ENCODE measurements around the gene FOXP1. TPM values are rescaled to one million over a fixed set of nuclear protein-coding genes. Genes with fewer than 3 reads are reported as not detected.

The FOXP1 gene
- total RNA-seq, 4 donors from 2014 or later = 181 to 225 (median 205) TPM

GRCh38 chr3:71494212-71494611 is 89.3 kb downstream of the FOXP1 start:
- H3K4me3 ChIP-seq = no peak overlapping the region
- TF ChIP-seq POLR2A (IDR thresholded peaks at IDR 0.05; ENCODE audit: low read depth) (no peak), POLR2AphosphoS5 (IDR thresholded peaks at IDR 0.05) (no peak), CTCF (IDR thresholded peaks at IDR 0.05) (no peak), EP300 (IDR thresholded peaks at IDR 0.05) (no peak)
- intact Hi-C loops (cut with DNase I) = no loop called here
- no peaks in the 10 kb centered on the region for H3K27me3 ChIP-seq
- peaks cover 24 to 37% (median 34%) of the 10 kb centered on the region in 4 donors for H3K4me1 ChIP-seq
- H3K36me3 ChIP-seq = peaks cover 0 to 25% (median 8%) of the 10 kb centered on the region in 4 donors
- H3K9me3 ChIP-seq = peaks cover 0 to 5% (median 0%) of the 10 kb centered on the region in 4 donors
- no peak overlapping the region for H3K27ac ChIP-seq (replicated peaks in 1 of 4)
- 91% methylated on average over 5 of the region's 5 CpGs for WGBS
- no peak for DNase-seq (ENCODE audit: extremely low spot score)

- Histone ChIP-seq H3K4me3 (no peak overlapping the region), H3K27ac (replicated peaks in 1 of 4) (no peak overlapping the region), H3K27me3 (no peaks in the 10 kb centered on the region), H3K4me1 (peaks cover 18 to 31% (median 27%) of the 10 kb centered on the region in 4 donors), H3K9me3 (peaks cover 0 to 5% (median 0%) of the 10 kb centered on the region in 4 donors), H3K36me3 (peaks cover 0 to 25% (median 8%) of the 10 kb centered on the region in 4 donors)
- TF ChIP-seq POLR2A (IDR thresholded peaks at IDR 0.05; ENCODE audit: low read depth) = no peak
- TF ChIP-seq POLR2AphosphoS5 (IDR thresholded peaks at IDR 0.05) = no peak
- TF ChIP-seq CTCF (IDR thresholded peaks at IDR 0.05) = no peak
- TF ChIP-seq EP300 (IDR thresholded peaks at IDR 0.05) = no peak
- intact Hi-C loops (cut with DNase I) = no loop called here
- 85% methylated on average over 9 of the region's 9 CpGs for WGBS
- DNase-seq (ENCODE audit: extremely low spot score) = no peak
These were observed 90.4 kb downstream of the FOXP1 start for GRCh38 chr3:71492974-71493771.

DNA sequence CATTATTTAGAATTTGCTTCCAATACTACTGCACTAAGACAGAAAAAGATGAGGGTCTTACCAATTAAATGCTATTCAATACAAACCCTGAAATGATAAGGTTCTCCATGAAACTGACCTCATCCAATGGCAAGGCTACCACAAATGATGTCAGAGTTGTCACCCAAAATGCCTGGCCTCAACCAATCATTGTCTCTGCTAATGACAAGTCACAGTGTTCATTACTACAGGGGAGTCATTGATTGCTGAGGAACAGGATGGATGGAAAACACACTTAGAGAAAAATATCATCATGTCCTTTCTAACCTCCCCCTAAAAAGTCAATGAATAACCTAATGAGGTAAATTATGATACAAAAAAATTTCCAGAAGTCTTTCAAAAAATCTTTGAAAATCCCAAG is 91.0 kb downstream of the FOXP1 start:
- Histone ChIP-seq H3K27ac (replicated peaks in 1 of 4) (no peak overlapping the region), H3K9me3 (peaks cover 0 to 5% (median 0%) of the 10 kb centered on the region in 4 donors), H3K4me1 (peaks cover 12 to 25% (median 22%) of the 10 kb centered on the region in 4 donors), H3K27me3 (no peaks in the 10 kb centered on the region), H3K4me3 (no peak overlapping the region), H3K36me3 (peaks cover 0 to 25% (median 8%) of the 10 kb centered on the region in 4 donors)
- TF ChIP-seq CTCF (IDR thresholded peaks at IDR 0.05) = no peak
- no peak for TF ChIP-seq EP300 (IDR thresholded peaks at IDR 0.05)
- TF ChIP-seq POLR2A (IDR thresholded peaks at IDR 0.05; ENCODE audit: low read depth) = no peak
- TF ChIP-seq POLR2AphosphoS5 (IDR thresholded peaks at IDR 0.05) = no peak
- no peak for DNase-seq (ENCODE audit: extremely low spot score)
- intact Hi-C loops (cut with DNase I) = no loop called here

DNA sequence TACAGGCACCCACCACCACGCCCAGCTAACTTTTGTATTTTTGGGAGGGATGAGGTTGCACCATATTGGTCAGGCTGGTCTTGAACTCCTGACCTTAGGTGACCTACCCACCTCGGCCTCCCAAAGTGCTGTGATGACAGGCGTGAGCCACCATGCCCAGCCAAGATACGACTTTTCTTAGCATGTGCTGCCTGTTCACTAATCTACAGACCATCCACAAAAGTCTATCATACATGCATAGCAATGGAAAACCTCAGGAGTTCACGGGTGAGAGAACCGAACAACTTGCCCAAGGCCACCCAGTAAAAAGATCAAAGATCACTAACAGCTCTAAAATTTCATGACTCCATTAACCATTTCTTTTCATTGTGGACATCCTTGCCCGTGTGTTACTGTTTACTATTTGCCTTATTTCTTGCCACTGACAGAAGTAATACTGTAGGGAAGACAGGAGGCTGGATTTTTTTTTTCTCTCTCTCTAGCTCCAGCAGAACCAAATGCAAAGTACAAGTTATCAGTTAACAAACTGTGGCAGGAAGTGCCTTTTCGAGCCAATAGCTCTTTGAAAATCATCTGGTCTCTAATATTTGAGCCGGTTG is 92.3 kb downstream of the FOXP1 start:
- Histone ChIP-seq H3K27me3 (no peaks in the 10 kb centered on the region), H3K27ac (replicated peaks in 1 of 4) (no peak overlapping the region), H3K4me1 (peaks cover 3 to 21% (median 9%) of the 10 kb centered on the region in 4 donors), H3K4me3 (no peak overlapping the region), H3K36me3 (peaks cover 0 to 25% (median 8%) of the 10 kb centered on the region in 4 donors), H3K9me3 (peaks cover 0 to 5% (median 0%) of the 10 kb centered on the region in 4 donors)
- no peak for DNase-seq (ENCODE audit: extremely low spot score)
- intact Hi-C loops (cut with DNase I) = no loop called here
- 97% methylated on average over 9 of the region's 9 CpGs for WGBS
- TF ChIP-seq POLR2AphosphoS5 (IDR thresholded peaks at IDR 0.05) = no peak
- no peak for TF ChIP-seq EP300 (IDR thresholded peaks at IDR 0.05)

- TF ChIP-seq POLR2AphosphoS5 (IDR thresholded peaks at IDR 0.05) = no peak
- TF ChIP-seq CTCF (IDR thresholded peaks at IDR 0.05) = no peak
- TF ChIP-seq EP300 (IDR thresholded peaks at IDR 0.05) = no peak
- TF ChIP-seq POLR2A (IDR thresholded peaks at IDR 0.05; ENCODE audit: low read depth) = no peak
- 98% methylated on average over 3 of the region's 3 CpGs for WGBS
- Histone ChIP-seq H3K27ac (replicated peaks in 1 of 4) (no peak overlapping the region), H3K4me1 (peaks cover 0 to 16% (median 4%) of the 10 kb centered on the region in 4 donors), H3K9me3 (peaks cover 0 to 5% (median 0%) of the 10 kb centered on the region in 4 donors), H3K27me3 (no peaks in the 10 kb centered on the region), H3K4me3 (no peak overlapping the region), H3K36me3 (peaks cover 0 to 25% (median 8%) of the 10 kb centered on the region in 4 donors)
- intact Hi-C loops (cut with DNase I) = no loop called here
- DNase-seq (ENCODE audit: extremely low spot score) = no peak
These were observed 92.8 kb downstream of the FOXP1 start for GRCh38 chr3:71490692-71491091.

All from esophagus muscularis mucosa (tissue), 4 donors.